ENCODE data around the gene WDFY4. TPM values are rescaled to one million over a fixed set of nuclear protein-coding genes. Genes with fewer than 3 reads are reported as not detected.
"Not testable (repeated sequence)": the region's sequence is repeated elsewhere in the genome, so short reads cannot be mapped to it uniquely, and the experiment has no call there.

The WDFY4 gene
- total RNA-seq: 28.9 TPM

- Histone ChIP-seq H3K4me1 (ENCODE audit: insufficient read depth, low read length) (peaks cover 31% of the 10 kb centered on the region), H3K27me3 (ENCODE audit: insufficient read depth, low read length) (no peaks in the 10 kb centered on the region), H3K9me3 (ENCODE audit: low read depth, low read length) (no peaks in the 10 kb centered on the region), H3K4me3 (ENCODE audit: low read length) (peak within 1 kb of the TSS; percentile 59)
These were observed at the start of gene WDFY4 for GRCh38 chr10:48684792-48685623. Gene WDFY4, plus strand, starts transcription at chr10:48684873. Its CDS starts 24,860 bp downstream, at chr10:48709733.

GRCh38 chr10:48634984-48635557 is 49.6 kb upstream of the WDFY4 start:
- H3K4me1 ChIP-seq (ENCODE audit: insufficient read depth, low read length): peaks cover 62% of the 10 kb centered on the region
- H3K4me3 ChIP-seq (ENCODE audit: low read length): no peak overlapping the region
- H3K9me3 ChIP-seq (ENCODE audit: low read depth, low read length): no peaks in the 10 kb centered on the region
- H3K27me3 ChIP-seq (ENCODE audit: insufficient read depth, low read length): peaks cover 8% of the 10 kb centered on the region

GRCh38 chr10:48636231-48636630 is 48.4 kb upstream of the WDFY4 start:
- no peak overlapping the region for H3K4me3 ChIP-seq (ENCODE audit: low read length)
- peaks cover 65% of the 10 kb centered on the region for H3K4me1 ChIP-seq (ENCODE audit: insufficient read depth, low read length)
- H3K9me3 ChIP-seq (ENCODE audit: low read depth, low read length): peaks cover 7% of the 10 kb centered on the region

GRCh38 chr10:48636901-48637300 is 47.8 kb upstream of the WDFY4 start:
- no peak overlapping the region for H3K4me3 ChIP-seq (ENCODE audit: low read length)
- peaks cover 9% of the 10 kb centered on the region for H3K9me3 ChIP-seq (ENCODE audit: low read depth, low read length)
- H3K4me1 ChIP-seq (ENCODE audit: insufficient read depth, low read length): peaks cover 65% of the 10 kb centered on the region
- peaks cover 8% of the 10 kb centered on the region for H3K27me3 ChIP-seq (ENCODE audit: insufficient read depth, low read length)

More at GRCh38 chr10:48636231-48636630, 48.4 kb upstream of the WDFY4 start:
- H3K27me3 ChIP-seq (ENCODE audit: insufficient read depth, low read length): peaks cover 8% of the 10 kb centered on the region

- Histone ChIP-seq H3K4me1 (ENCODE audit: insufficient read depth, low read length) (peaks cover 61% of the 10 kb centered on the region), H3K27me3 (ENCODE audit: insufficient read depth, low read length) (peaks cover 8% of the 10 kb centered on the region), H3K4me3 (ENCODE audit: low read length) (no peak overlapping the region), H3K9me3 (ENCODE audit: low read depth, low read length) (peaks cover 9% of the 10 kb centered on the region)
These were observed 46.5 kb upstream of the WDFY4 start for GRCh38 chr10:48638158-48638557.

GRCh38 chr10:48638739-48639527 is 45.7 kb upstream of the WDFY4 start:
- no peak overlapping the region for H3K4me3 ChIP-seq (ENCODE audit: low read length)
- H3K27me3 ChIP-seq (ENCODE audit: insufficient read depth, low read length): peaks cover 8% of the 10 kb centered on the region
- H3K4me1 ChIP-seq (ENCODE audit: insufficient read depth, low read length): peaks cover 53% of the 10 kb centered on the region
- H3K9me3 ChIP-seq (ENCODE audit: low read depth, low read length): peaks cover 9% of the 10 kb centered on the region

- Histone ChIP-seq H3K4me3 (ENCODE audit: low read length) (no peak overlapping the region), H3K27me3 (ENCODE audit: insufficient read depth, low read length) (peaks cover 8% of the 10 kb centered on the region), H3K4me1 (ENCODE audit: insufficient read depth, low read length) (peaks cover 46% of the 10 kb centered on the region), H3K9me3 (ENCODE audit: low read depth, low read length) (peaks cover 9% of the 10 kb centered on the region)
These were observed 45.0 kb upstream of the WDFY4 start for GRCh38 chr10:48639632-48640031.

GRCh38 chr10:48640326-48640725 is 44.3 kb upstream of the WDFY4 start:
- Histone ChIP-seq H3K4me1 (ENCODE audit: insufficient read depth, low read length) (peaks cover 39% of the 10 kb centered on the region), H3K4me3 (ENCODE audit: low read length) (no peak overlapping the region), H3K27me3 (ENCODE audit: insufficient read depth, low read length) (peaks cover 8% of the 10 kb centered on the region), H3K9me3 (ENCODE audit: low read depth, low read length) (peaks cover 9% of the 10 kb centered on the region)

GRCh38 chr10:48641099-48641690 is 43.5 kb upstream of the WDFY4 start:
- H3K4me3 ChIP-seq (ENCODE audit: low read length); H3K27me3 ChIP-seq (ENCODE audit: insufficient read depth, low read length); H3K9me3 ChIP-seq (ENCODE audit: low read depth, low read length): not testable (repeated sequence)
- H3K4me1 ChIP-seq (ENCODE audit: insufficient read depth, low read length): peaks cover 30% of the 10 kb centered on the region

GRCh38 chr10:48645600-48645999 is 39.1 kb upstream of the WDFY4 start:
- Histone ChIP-seq H3K4me1 (ENCODE audit: insufficient read depth, low read length) (no peaks in the 10 kb centered on the region), H3K9me3 (ENCODE audit: low read depth, low read length) (peaks cover 9% of the 10 kb centered on the region), H3K27me3 (ENCODE audit: insufficient read depth, low read length) (peaks cover 3% of the 10 kb centered on the region), H3K4me3 (ENCODE audit: low read length) (no peak overlapping the region)

- not testable (repeated sequence) for H3K4me3 ChIP-seq (ENCODE audit: low read length); H3K9me3 ChIP-seq (ENCODE audit: low read depth, low read length); H3K4me1 ChIP-seq (ENCODE audit: insufficient read depth, low read length); H3K27me3 ChIP-seq (ENCODE audit: insufficient read depth, low read length)
These were observed 37.6 kb upstream of the WDFY4 start for GRCh38 chr10:48647073-48647472.

- Histone ChIP-seq H3K4me3 (ENCODE audit: low read length) (no peak overlapping the region), H3K4me1 (ENCODE audit: insufficient read depth, low read length) (peaks cover 8% of the 10 kb centered on the region), H3K9me3 (ENCODE audit: low read depth, low read length) (no peaks in the 10 kb centered on the region), H3K27me3 (ENCODE audit: insufficient read depth, low read length) (peaks cover 3% of the 10 kb centered on the region)
These were observed 36.3 kb upstream of the WDFY4 start for GRCh38 chr10:48648172-48648942.

GRCh38 chr10:48649349-48649944 is 35.2 kb upstream of the WDFY4 start:
- no peaks in the 10 kb centered on the region for H3K9me3 ChIP-seq (ENCODE audit: low read depth, low read length)
- H3K4me3 ChIP-seq (ENCODE audit: low read length): no peak overlapping the region
- H3K4me1 ChIP-seq (ENCODE audit: insufficient read depth, low read length): peaks cover 11% of the 10 kb centered on the region
- H3K27me3 ChIP-seq (ENCODE audit: insufficient read depth, low read length): peaks cover 6% of the 10 kb centered on the region

- Histone ChIP-seq H3K27me3 (ENCODE audit: insufficient read depth, low read length) (peaks cover 3% of the 10 kb centered on the region), H3K4me3 (ENCODE audit: low read length) (no peak overlapping the region), H3K4me1 (ENCODE audit: insufficient read depth, low read length) (peaks cover 26% of the 10 kb centered on the region), H3K9me3 (ENCODE audit: low read depth, low read length) (no peaks in the 10 kb centered on the region)
These were observed 33.4 kb upstream of the WDFY4 start for GRCh38 chr10:48651293-48651692.
